Neural progenitor cell (in vitro differentiated cells): ENCODE results near the gene PPP1R3E. TPM values are rescaled to one million over a fixed set of nuclear protein-coding genes. Genes with fewer than 3 reads are reported as not detected.

Experiments used
- DNase-seq: peaks from one replicate; pipeline ENCODE4 v3.0.0-alpha.2; 2016; ENCODE audit warnings: low spot score
- H2AFZ ChIP-seq: fragments of 200-600 bp; sonication (generic); replicated peaks from 2 replicates; pipeline ENCODE4 v1.6.1; 2016; ENCODE audit warnings: antibody characterized with exemption
- H3F3A ChIP-seq: fragments of 200-600 bp; sonication (generic); 2 replicates; pipeline ENCODE4 v1.6.1; 2016; ENCODE audit warnings: antibody characterized with exemption, low read depth
- H3K27ac ChIP-seq: fragments of 200-600 bp; sonication (generic); 2 replicates; pipeline ENCODE4 v1.5.1; 2016; ENCODE audit warnings: mild to moderate bottlenecking
- H3K27me3 ChIP-seq: fragments of 200-600 bp; sonication (generic); 2 replicates; pipeline ENCODE4 v1.6.1; 2016; ENCODE audit warnings: mild to moderate bottlenecking, moderate library complexity
- H3K36me3 ChIP-seq: fragments of 200-600 bp; sonication (generic); 2 replicates; pipeline ENCODE4 v1.5.1; 2016
- H3K4me1 ChIP-seq: fragments of 200-600 bp; sonication (generic); 2 replicates; pipeline ENCODE4 v1.6.1; 2016; ENCODE audit warnings: mixed run types
- H3K4me2 ChIP-seq: fragments of 200-600 bp; sonication (generic); 2 replicates; pipeline ENCODE4 v1.6.1; 2016
- H3K4me3 ChIP-seq: fragments of 200-600 bp; sonication (generic); 2 replicates; pipeline ENCODE4 v1.5.1; 2016
- H3K79me2 ChIP-seq: fragments of 200-600 bp; sonication (generic); 2 replicates; pipeline ENCODE4 v1.6.1; 2016; ENCODE audit warnings: low read depth
- H3K9ac ChIP-seq: fragments of 200-600 bp; sonication (generic); 2 replicates; pipeline ENCODE4 v1.6.1; 2016
- H3K9me3 ChIP-seq: fragments of 200-600 bp; sonication (generic); 2 replicates; pipeline ENCODE4 v1.5.1; 2016; ENCODE audit warnings: low read depth
- H4K20me1 ChIP-seq: fragments of 200-600 bp; sonication (generic); 2 replicates; pipeline ENCODE4 v1.6.1; 2016; ENCODE audit warnings: low read depth
- H3K27ac Mint-ChIP-seq: 3 replicates; pipeline ENCODE4 v1.8.0; 2021; ENCODE audit warnings: mixed read lengths
- H3K27me3 Mint-ChIP-seq: 2 replicates; pipeline ENCODE4 v1.8.0; 2022; ENCODE audit warnings: low read depth, mild to moderate bottlenecking, inconsistent platforms, moderate library complexity, mixed read lengths; ENCODE audit not compliant: insufficient read depth
- H3K36me3 Mint-ChIP-seq: 3 replicates; pipeline ENCODE4 v1.8.0; 2021; ENCODE audit warnings: mixed read lengths
- H3K4me1 Mint-ChIP-seq: 3 replicates; pipeline ENCODE4 v1.8.0; 2021; ENCODE audit warnings: mixed read lengths
- H3K4me3 Mint-ChIP-seq: 3 replicates; pipeline ENCODE4 v1.8.0; 2021; ENCODE audit warnings: mild to moderate bottlenecking, moderate library complexity, mixed read lengths
- H3K9me3 Mint-ChIP-seq: 3 replicates; pipeline ENCODE4 v1.8.0; 2020; ENCODE audit warnings: mixed read lengths
- CTCF ChIP-seq: fragments of 200-600 bp; sonication (generic); IDR thresholded peaks from 2 replicates; pipeline ENCODE4 v1.5.1; 2017; ENCODE audit warnings: antibody characterized with exemption, mild to moderate bottlenecking
- EZH2 ChIP-seq: fragments of 200-600 bp; sonication (generic); IDR thresholded peaks from 2 replicates; pipeline ENCODE4 v1.6.1; 2017; ENCODE audit warnings: antibody characterized with exemption, mild to moderate bottlenecking, moderate library complexity
- EZH2phosphoT487 ChIP-seq: fragments of 200-600 bp; sonication (generic); IDR thresholded peaks from 2 replicates; pipeline ENCODE4 v1.6.1; 2017; ENCODE audit warnings: antibody characterized with exemption
- total RNA-seq: library from RNA; depleted of rRNA; stranded (reverse); fragments of >200 nt; gene quantifications from 2 replicates; pipeline ENCODE4 v1.2.3, GENCODE V29; 2015; ENCODE audit warnings: low replicate concordance

The PPP1R3E gene
- total RNA-seq, 1 donor from 2014 or later = 10.6 TPM

GRCh38 chr14:23252420-23253333, 50.0 kb downstream of the PPP1R3E start:
- H3K9me3 Mint-ChIP-seq = no peaks in the 10 kb centered on the region
- no peak overlapping the region for H3K4me3 ChIP-seq
- no peaks in the 10 kb centered on the region for H3K79me2 ChIP-seq
- H3K27me3 ChIP-seq = no peaks in the 10 kb centered on the region
- H3K27ac Mint-ChIP-seq = no peak overlapping the region
- no peaks in the 10 kb centered on the region for H3K36me3 ChIP-seq
- no peaks in the 10 kb centered on the region for H4K20me1 ChIP-seq
- no peak overlapping the region for H3K9ac ChIP-seq
- peaks cover 2% of the 10 kb centered on the region for H3K4me1 Mint-ChIP-seq
- H3K9me3 ChIP-seq = no peaks in the 10 kb centered on the region
- TF ChIP-seq CTCF (no peak), EZH2 (no peak), EZH2phosphoT487 (no peak)
- H3K36me3 Mint-ChIP-seq = no peaks in the 10 kb centered on the region
- peaks cover 2% of the 10 kb centered on the region for H3K27me3 Mint-ChIP-seq
- H3K27ac ChIP-seq = no peak overlapping the region
- no peak overlapping the region for H3K4me2 ChIP-seq
- no peak overlapping the region for H3K4me3 Mint-ChIP-seq
- H3K4me1 ChIP-seq = no peaks in the 10 kb centered on the region
- peak overlapping the region; percentile 40 for H2AFZ ChIP-seq
- peaks cover 5% of the 10 kb centered on the region for H3F3A ChIP-seq
- DNase-seq = peak; percentile 4

- H3K79me2 ChIP-seq = no peaks in the 10 kb centered on the region
- H2AFZ ChIP-seq = no peak overlapping the region
- Mint-ChIP-seq H3K36me3 (no peaks in the 10 kb centered on the region), H3K4me1 (peaks cover 2% of the 10 kb centered on the region), H3K4me3 (no peak overlapping the region), H3K27ac (no peak overlapping the region), H3K27me3 (peaks cover 2% of the 10 kb centered on the region), H3K9me3 (no peaks in the 10 kb centered on the region)
- H3K9ac ChIP-seq = no peak overlapping the region
- no peaks in the 10 kb centered on the region for H3K27me3 ChIP-seq
- H3K27ac ChIP-seq = no peak overlapping the region
- H3K4me1 ChIP-seq = no peaks in the 10 kb centered on the region
- H3K36me3 ChIP-seq = no peaks in the 10 kb centered on the region
- no peaks in the 10 kb centered on the region for H4K20me1 ChIP-seq
- peaks cover 5% of the 10 kb centered on the region for H3F3A ChIP-seq
- TF ChIP-seq CTCF (no peak), EZH2phosphoT487 (no peak), EZH2 (no peak)
- H3K9me3 ChIP-seq = no peaks in the 10 kb centered on the region
- H3K4me3 ChIP-seq = no peak overlapping the region
- no peak overlapping the region for H3K4me2 ChIP-seq
- no peak for DNase-seq
Observed at GRCh38 chr14:23252006-23252405, 50.7 kb downstream of the PPP1R3E start.

- Mint-ChIP-seq H3K27me3 (peaks cover 2% of the 10 kb centered on the region), H3K9me3 (no peaks in the 10 kb centered on the region), H3K36me3 (no peaks in the 10 kb centered on the region), H3K4me3 (no peak overlapping the region), H3K4me1 (peaks cover 2% of the 10 kb centered on the region), H3K27ac (no peak overlapping the region)
- H3K79me2 ChIP-seq = no peaks in the 10 kb centered on the region
- no peaks in the 10 kb centered on the region for H3K4me1 ChIP-seq
- H3K27ac ChIP-seq = no peak overlapping the region
- no peaks in the 10 kb centered on the region for H4K20me1 ChIP-seq
- no peaks in the 10 kb centered on the region for H3K36me3 ChIP-seq
- H2AFZ ChIP-seq = no peak overlapping the region
- H3F3A ChIP-seq = peaks cover 4% of the 10 kb centered on the region
- no peak overlapping the region for H3K4me3 ChIP-seq
- no peak for DNase-seq
- H3K9ac ChIP-seq = no peak overlapping the region
- H3K27me3 ChIP-seq = no peaks in the 10 kb centered on the region
- H3K9me3 ChIP-seq = no peaks in the 10 kb centered on the region
- no peak for TF ChIP-seq EZH2
- no peak for TF ChIP-seq CTCF
- TF ChIP-seq EZH2phosphoT487 = no peak
- H3K4me2 ChIP-seq = no peak overlapping the region
Observed at GRCh38 chr14:23249824-23250223, 52.8 kb downstream of the PPP1R3E start.
